ENCODE data around the gene EIF4G1.

The EIF4G1 gene

DNA sequence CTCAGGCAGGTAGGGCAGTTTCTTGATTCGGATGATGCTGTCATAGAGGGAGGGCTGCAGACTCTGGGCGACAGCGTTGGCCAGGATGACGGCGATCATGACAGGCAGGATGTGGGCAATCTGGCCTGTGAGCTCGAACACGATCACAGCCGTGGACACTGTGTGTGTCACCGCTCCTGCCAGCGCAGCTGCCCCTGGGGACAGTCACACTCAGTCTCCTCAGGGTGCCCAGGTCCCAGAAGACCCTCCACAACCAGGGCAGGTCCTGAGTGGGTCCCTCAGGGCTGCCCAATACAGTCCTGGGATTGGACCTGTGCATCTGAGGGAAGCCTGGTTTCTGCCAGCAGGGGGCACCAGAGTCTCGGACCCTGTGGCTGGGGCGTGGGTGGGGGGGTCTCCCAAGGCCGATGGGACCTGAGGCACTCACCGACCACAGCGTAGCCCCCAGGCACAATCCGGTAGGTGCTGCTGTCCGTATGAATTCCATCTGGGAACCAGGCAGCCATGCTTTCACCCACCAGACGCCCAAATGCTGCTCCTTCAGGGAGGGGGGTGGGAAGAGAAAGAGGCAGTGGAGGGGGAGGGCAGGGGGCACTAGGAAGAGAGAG lies 39.8 kb downstream of the EIF4G1 start:
- H3K9me3 ChIP-seq (ENCODE audit: insufficient read depth, low read length, severe bottlenecking), result no peaks in the 10 kb centered on the region
- H3K4me3 ChIP-seq (ENCODE audit: low read depth in 1 of 2, low read length in 2 of 2), result no peak overlapping the region
- no peak overlapping the region for H3K4me2 ChIP-seq (ENCODE audit: insufficient read depth, low read length)
- H3K36me3 ChIP-seq (ENCODE audit: insufficient read depth, low read length), result peaks cover 14% of the 10 kb centered on the region
- no peak overlapping the region for H3K9ac ChIP-seq (ENCODE audit: low read depth, low read length)
- no peak overlapping the region; the same call in 1 of the 2 replicates for H3K27ac ChIP-seq (ENCODE audit: low read length)
- TF ChIP-seq EZH2 (IDR thresholded peaks at IDR 0.05; ENCODE audit: borderline replicate concordance, low read depth, low read length, severe bottlenecking), result no peak
- TF ChIP-seq, protein P1, sequence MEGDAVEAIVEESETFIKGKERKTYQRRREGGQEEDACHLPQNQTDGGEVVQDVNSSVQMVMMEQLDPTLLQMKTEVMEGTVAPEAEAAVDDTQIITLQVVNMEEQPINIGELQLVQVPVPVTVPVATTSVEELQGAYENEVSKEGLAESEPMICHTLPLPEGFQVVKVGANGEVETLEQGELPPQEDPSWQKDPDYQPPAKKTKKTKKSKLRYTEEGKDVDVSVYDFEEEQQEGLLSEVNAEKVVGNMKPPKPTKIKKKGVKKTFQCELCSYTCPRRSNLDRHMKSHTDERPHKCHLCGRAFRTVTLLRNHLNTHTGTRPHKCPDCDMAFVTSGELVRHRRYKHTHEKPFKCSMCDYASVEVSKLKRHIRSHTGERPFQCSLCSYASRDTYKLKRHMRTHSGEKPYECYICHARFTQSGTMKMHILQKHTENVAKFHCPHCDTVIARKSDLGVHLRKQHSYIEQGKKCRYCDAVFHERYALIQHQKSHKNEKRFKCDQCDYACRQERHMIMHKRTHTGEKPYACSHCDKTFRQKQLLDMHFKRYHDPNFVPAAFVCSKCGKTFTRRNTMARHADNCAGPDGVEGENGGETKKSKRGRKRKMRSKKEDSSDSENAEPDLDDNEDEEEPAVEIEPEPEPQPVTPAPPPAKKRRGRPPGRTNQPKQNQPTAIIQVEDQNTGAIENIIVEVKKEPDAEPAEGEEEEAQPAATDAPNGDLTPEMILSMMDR (IDR thresholded peaks at IDR 0.05; ENCODE audit: borderline replicate concordance, extremely low read depth, low read length, poor library complexity, severe bottlenecking), result peak; percentile 78
- H3K4me1 ChIP-seq (ENCODE audit: insufficient read depth, low read length), result no peaks in the 10 kb centered on the region
- ATAC-seq (ENCODE audit: insufficient read depth, low read depth), result peak; percentile 79
- peak; percentile 57 for DNase-seq
- H3K27me3 ChIP-seq (ENCODE audit: insufficient read depth, low read length, poor library complexity), result no peaks in the 10 kb centered on the region
- peaks cover 16% of the 10 kb centered on the region; the same call in 1 of the 2 replicates for H4K20me1 ChIP-seq (ENCODE audit: insufficient read depth, low read length)
- no peak overlapping the region for H2AFZ ChIP-seq (ENCODE audit: low read depth, low read length)
- no peaks in the 10 kb centered on the region for H3K79me2 ChIP-seq (ENCODE audit: insufficient read depth, low read length)

DNA sequence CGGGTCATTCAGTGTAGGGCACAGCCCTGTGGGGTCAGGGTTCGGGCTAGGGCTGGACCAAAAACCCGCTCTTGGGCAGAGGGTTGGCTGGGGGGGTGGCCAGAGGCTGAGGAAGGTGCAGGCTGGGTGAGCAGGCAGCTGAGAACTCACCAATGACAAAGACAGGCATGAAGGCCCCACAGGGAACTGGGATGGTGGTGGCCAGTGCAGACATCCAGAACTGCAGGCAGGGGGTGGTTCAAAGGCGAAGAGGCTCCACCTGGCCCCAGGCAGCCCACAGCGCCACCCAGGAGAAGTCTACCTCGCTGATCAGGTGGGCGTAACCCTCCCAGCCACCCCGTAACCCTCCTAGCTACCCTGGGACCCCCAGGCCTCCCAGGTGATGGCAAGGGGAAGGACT lies 40.3 kb downstream of the EIF4G1 start:
- DNase-seq (no peak), ATAC-seq (ENCODE audit: insufficient read depth, low read depth) (no peak)
- Histone ChIP-seq H3K27me3 (ENCODE audit: insufficient read depth, low read length, poor library complexity) (no peaks in the 10 kb centered on the region), H3K27ac (ENCODE audit: low read length) (no peak overlapping the region), H3K4me1 (ENCODE audit: insufficient read depth, low read length) (no peaks in the 10 kb centered on the region), H4K20me1 (ENCODE audit: insufficient read depth, low read length) (peaks cover 16% of the 10 kb centered on the region; the same call in 1 of the 2 replicates), H3K9me3 (ENCODE audit: insufficient read depth, low read length, severe bottlenecking) (no peaks in the 10 kb centered on the region), H3K4me2 (ENCODE audit: insufficient read depth, low read length) (no peak overlapping the region), H3K79me2 (ENCODE audit: insufficient read depth, low read length) (no peaks in the 10 kb centered on the region), H2AFZ (ENCODE audit: low read depth, low read length) (no peak overlapping the region), H3K36me3 (ENCODE audit: insufficient read depth, low read length) (peaks cover 14% of the 10 kb centered on the region), H3K9ac (ENCODE audit: low read depth, low read length) (no peak overlapping the region), H3K4me3 (ENCODE audit: low read depth in 1 of 2, low read length in 2 of 2) (no peak overlapping the region)
- TF ChIP-seq EZH2 (IDR thresholded peaks at IDR 0.05; ENCODE audit: borderline replicate concordance, low read depth, low read length, severe bottlenecking), result no peak
- TF ChIP-seq, protein P1 (IDR thresholded peaks at IDR 0.05; ENCODE audit: borderline replicate concordance, extremely low read depth, low read length, poor library complexity, severe bottlenecking), result no peak

DNA sequence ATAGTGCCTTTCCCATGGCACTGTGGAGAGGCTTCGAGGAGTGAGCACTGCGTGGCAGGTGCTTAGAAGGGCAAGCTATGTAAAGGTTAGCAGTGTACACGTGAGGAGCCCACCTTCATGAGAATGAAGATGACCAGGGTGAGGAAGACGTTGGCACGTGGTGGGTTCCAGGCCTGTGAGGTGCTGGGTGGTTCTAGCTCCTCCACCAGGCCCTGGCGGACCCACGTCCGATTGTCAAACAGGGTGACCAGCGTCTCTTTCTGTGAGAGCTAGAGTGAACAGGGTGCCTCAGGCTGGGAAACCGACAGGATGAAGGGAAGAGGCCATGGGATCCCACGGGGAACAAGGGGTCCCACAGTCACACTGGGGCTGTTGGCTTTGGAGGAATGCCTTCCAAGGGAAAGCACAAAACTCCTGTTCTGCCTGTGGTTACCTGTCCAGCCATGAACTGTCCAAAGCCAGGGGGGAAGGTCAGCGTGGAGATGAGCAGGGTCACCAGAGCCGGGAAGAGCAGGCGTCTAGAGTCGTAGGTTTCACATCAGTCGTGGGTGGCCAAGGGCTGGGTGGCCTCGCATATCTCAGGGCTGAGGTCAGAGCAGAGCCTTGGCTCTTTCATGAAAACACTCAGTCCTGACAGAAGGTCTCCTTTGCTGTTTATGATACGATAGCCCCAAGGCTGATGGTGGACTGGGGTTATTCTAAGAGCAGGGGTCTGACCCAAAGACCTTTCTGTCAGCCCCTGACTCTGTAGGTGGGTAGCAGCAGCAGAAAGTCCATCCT lies 41.0 kb downstream of the EIF4G1 start:
- H3K4me2 ChIP-seq (ENCODE audit: insufficient read depth, low read length), result no peak overlapping the region
- ATAC-seq (ENCODE audit: insufficient read depth, low read depth) (no peak), DNase-seq (no peak)
- H3K79me2 ChIP-seq (ENCODE audit: insufficient read depth, low read length), result no peaks in the 10 kb centered on the region
- H2AFZ ChIP-seq (ENCODE audit: low read depth, low read length), result no peak overlapping the region
- peaks cover 21% of the 10 kb centered on the region for H4K20me1 ChIP-seq (ENCODE audit: insufficient read depth, low read length)
- H3K27me3 ChIP-seq (ENCODE audit: insufficient read depth, low read length, poor library complexity), result no peaks in the 10 kb centered on the region
- peaks cover 14% of the 10 kb centered on the region for H3K36me3 ChIP-seq (ENCODE audit: insufficient read depth, low read length)
- no peak overlapping the region for H3K4me3 ChIP-seq (ENCODE audit: low read depth in 1 of 2, low read length in 2 of 2)
- TF ChIP-seq, protein P1 (IDR thresholded peaks at IDR 0.05; ENCODE audit: borderline replicate concordance, extremely low read depth, low read length, poor library complexity, severe bottlenecking), result no peak
- TF ChIP-seq EZH2 (IDR thresholded peaks at IDR 0.05; ENCODE audit: borderline replicate concordance, low read depth, low read length, severe bottlenecking), result no peak
- no peaks in the 10 kb centered on the region for H3K9me3 ChIP-seq (ENCODE audit: insufficient read depth, low read length, severe bottlenecking)
- H3K27ac ChIP-seq (ENCODE audit: low read length), result no peak overlapping the region
- H3K4me1 ChIP-seq (ENCODE audit: insufficient read depth, low read length), result peaks cover 6% of the 10 kb centered on the region
- H3K9ac ChIP-seq (ENCODE audit: low read depth, low read length), result no peak overlapping the region

All from DND-41 (cell line).